ENCODE measurements around the gene TTC36. TPM values are rescaled to one million over a fixed set of nuclear protein-coding genes. Genes with fewer than 3 reads are reported as not detected.

Gene TTC36
- total and polyA plus RNA-seq, 2 of the 4 experiments (the other 2 are of a cell fraction): not detected

- H3K79me1 ChIP-seq (ENCODE audit: low read depth in 1 of 2, low read length in 2 of 2): no peaks in the 10 kb centered on the region; a peak in 2 of 4 replicates
- no peaks in the 10 kb centered on the region for H3K9me1 ChIP-seq (ENCODE audit: insufficient read depth, low read length)
- no peaks in the 10 kb centered on the region for H3K4me1 ChIP-seq (ENCODE audit: control insufficient read depth, insufficient read depth, low read length)
- POLR2A ChIA-PET (ENCODE audit: unreplicated experiment): interaction anchor here (0.7 kb wide), 1 partner anchor 120 kb away, joined by 3 read pairs; no protein-coding TSS in a partner anchor
- H3K23ac ChIP-seq (ENCODE audit: low read depth, low read length): no peak overlapping the region
- H2BK20ac ChIP-seq (ENCODE audit: low read depth, low read length): no peak overlapping the region
- BruUV-seq (replicated peaks): no TSS peak
- no peak overlapping the region for H2AK5ac ChIP-seq (ENCODE audit: low read depth, low read length)
- no peak overlapping the region for H4K91ac ChIP-seq (ENCODE audit: insufficient read depth, low read depth, low read length)
- H4K8ac ChIP-seq (ENCODE audit: low read depth in 2 of 2, low read length in 2 of 2): no peak overlapping the region
- peaks cover 51% of the 10 kb centered on the region for H3K36me3 ChIP-seq (ENCODE audit: control insufficient read depth, insufficient read depth, low read length)
- no peak overlapping the region for H2BK15ac ChIP-seq (ENCODE audit: low read depth, low read length)
- H3K9ac ChIP-seq (ENCODE audit: low read depth, low read length): no peak overlapping the region
- H3K4me2 ChIP-seq (ENCODE audit: low read depth, low read length): no peak overlapping the region
- 80% methylated on average over 1 of the region's 13 CpGs; no CpG with 5 or more reads in 1 of the 2 experiments for WGBS, 2 experiments (ENCODE audit: extremely low coverage in 2 of 2, insufficient read length in 1 of 2)
- dilution Hi-C loops (cut with HindIII; ENCODE audit: low sequenced_read_pairs, unreplicated experiment) (no loop called here), in situ Hi-C loops (cut with MboI; ENCODE audit: low sequenced_read_pairs) (no loop called here), intact Hi-C loops (cut with micrococcal nuclease) (no loop called here)
- no peaks in the 10 kb centered on the region for H3K27me3 ChIP-seq (ENCODE audit: control insufficient read depth, insufficient read depth, low read length)
- no peak overlapping the region for H2AFZ ChIP-seq (replicated peaks; ENCODE audit: low read length, poor library complexity)
- H4K5ac ChIP-seq (ENCODE audit: low read depth, low read length): no peak overlapping the region
- H3K9me3 ChIP-seq (ENCODE audit: control insufficient read depth, insufficient read depth, low read length): no peaks in the 10 kb centered on the region
- H3K14ac ChIP-seq (replicated peaks; ENCODE audit: low read depth, low read length): no peak overlapping the region
- CTCF ChIA-PET: no interaction called here
- H2BK120ac ChIP-seq (ENCODE audit: low read depth, low read length): no peak overlapping the region
- H3K4ac ChIP-seq (ENCODE audit: low read depth, low read length): no peak overlapping the region
- H3K18ac ChIP-seq (ENCODE audit: low read depth, low read length): no peak overlapping the region
- H4K20me1 ChIP-seq (ENCODE audit: insufficient read depth, low read length): peaks cover 7% of the 10 kb centered on the region; the same call in 1 of the 2 replicates
- no peak overlapping the region for H3K27ac ChIP-seq (ENCODE audit: insufficient read depth, low read length)
- H3K4me3 ChIP-seq (ENCODE audit: insufficient read depth, low read depth, low read length): no peak overlapping the region
- ATAC-seq (ENCODE audit: low read depth): no peak
- no peak for DNase-seq
- no peak overlapping the region for H3K56ac ChIP-seq (ENCODE audit: extremely low read depth, insufficient read depth, low read length)
- TF ChIP-seq ELK1 (IDR thresholded peaks at IDR 0.05; ENCODE audit: borderline replicate concordance, low read depth, low read length) (no peak), CHD1 (IDR thresholded peaks at IDR 0.05; ENCODE audit: low read depth, low read length) (no peak), RFX5 (IDR thresholded peaks at IDR 0.05; ENCODE audit: low read depth, low read length) (no peak), SMC3 (IDR thresholded peaks at IDR 0.05; ENCODE audit: low read depth, low read length) (no peak), MXI1 (IDR thresholded peaks at IDR 0.05; ENCODE audit: borderline replicate concordance, low read depth, low read length) (no peak), RCOR1 (IDR thresholded peaks at IDR 0.05; ENCODE audit: insufficient replicate concordance, low read length) (no peak), CTCF (conservative IDR thresholded peaks at IDR 0.05; ENCODE audit: low read depth, low read length) (no peak), MAFK (IDR thresholded peaks at IDR 0.05; ENCODE audit: low read depth, low read length) (no peak), USF2 (IDR thresholded peaks at IDR 0.05; ENCODE audit: low read depth, low read length) (no peak), NFE2L2 (IDR thresholded peaks at IDR 0.05; ENCODE audit: low read depth, low read length) (no peak), MAZ (IDR thresholded peaks at IDR 0.05; ENCODE audit: borderline replicate concordance, low read depth, low read length) (no peak), BHLHE40 (IDR thresholded peaks at IDR 0.05; ENCODE audit: low read depth, low read length) (no peak), CEBPB (IDR thresholded peaks at IDR 0.05; ENCODE audit: low read depth, low read length) (no peak), RAD21 (IDR thresholded peaks at IDR 0.05; ENCODE audit: low read length) (no peak), FOS (IDR thresholded peaks at IDR 0.05; ENCODE audit: low read depth, low read length) (no peak), POLR2A (IDR thresholded peaks at IDR 0.05; ENCODE audit: low read depth, low read length) (no peak)
- H2AK9ac ChIP-seq (replicated peaks; ENCODE audit: low read depth, low read length, poor library complexity): no peak overlapping the region
- H2BK5ac ChIP-seq (ENCODE audit: low read depth, low read length, poor library complexity, severe bottlenecking): no peak overlapping the region
Measured at GRCh38 chr11:118521892-118522311, 5.4 kb upstream of the TTC36 start.

Data from IMR-90 (cell line).